Measurements from ENCODE around the gene ANTKMT.

Gene ANTKMT

GRCh38 chr16:764848-765487 is 44.0 kb downstream of the ANTKMT start:
- DNase-seq (ENCODE audit: low spot score) = no peak
- no peak for TF ChIP-seq CTCF (IDR thresholded peaks at IDR 0.05; ENCODE audit: extremely low read depth, insufficient read depth, missing control alignments)
- in situ Hi-C loops (cut with MboI; ENCODE audit: low pct_unique_long_range_greater_than_20kb, low sequenced_read_pairs, unreplicated experiment) = no loop called here

- in situ Hi-C loops (cut with MboI; ENCODE audit: low pct_unique_long_range_greater_than_20kb, low sequenced_read_pairs, unreplicated experiment) = no loop called here
- no peak for TF ChIP-seq CTCF (IDR thresholded peaks at IDR 0.05; ENCODE audit: extremely low read depth, insufficient read depth, missing control alignments)
- DNase-seq (ENCODE audit: low spot score) = no peak
These were observed 44.5 kb downstream of the ANTKMT start for GRCh38 chr16:765488-765865.

GRCh38 chr16:766008-766819 is 45.3 kb downstream of the ANTKMT start:
- TF ChIP-seq CTCF (IDR thresholded peaks at IDR 0.05; ENCODE audit: extremely low read depth, insufficient read depth, missing control alignments) = no peak
- in situ Hi-C loops (cut with MboI; ENCODE audit: low pct_unique_long_range_greater_than_20kb, low sequenced_read_pairs, unreplicated experiment) = no loop called here

GRCh38 chr16:766820-767640 is 46.1 kb downstream of the ANTKMT start:
- no peak for DNase-seq (ENCODE audit: low spot score)
- no peak for TF ChIP-seq CTCF (IDR thresholded peaks at IDR 0.05; ENCODE audit: extremely low read depth, insufficient read depth, missing control alignments)
- in situ Hi-C loops (cut with MboI; ENCODE audit: low pct_unique_long_range_greater_than_20kb, low sequenced_read_pairs, unreplicated experiment) = no loop called here

More at GRCh38 chr16:766008-766819, 45.3 kb downstream of the ANTKMT start:
- DNase-seq (ENCODE audit: low spot score) = no peak

- no peak for TF ChIP-seq CTCF (IDR thresholded peaks at IDR 0.05; ENCODE audit: extremely low read depth, insufficient read depth, missing control alignments)
- in situ Hi-C loops (cut with MboI; ENCODE audit: low pct_unique_long_range_greater_than_20kb, low sequenced_read_pairs, unreplicated experiment) = no loop called here
- DNase-seq (ENCODE audit: low spot score) = no peak
These were observed 46.8 kb downstream of the ANTKMT start for GRCh38 chr16:767743-768235.

GRCh38 chr16:768428-768827 is 47.5 kb downstream of the ANTKMT start:
- in situ Hi-C loops (cut with MboI; ENCODE audit: low pct_unique_long_range_greater_than_20kb, low sequenced_read_pairs, unreplicated experiment) = no loop called here
- DNase-seq (ENCODE audit: low spot score) = no peak
- no peak for TF ChIP-seq CTCF (IDR thresholded peaks at IDR 0.05; ENCODE audit: extremely low read depth, insufficient read depth, missing control alignments)
